Mesodermal cell (in vitro differentiated cells): Measurements from ENCODE around the gene RSRC1.
"Not testable (repeated sequence)": the region's sequence is repeated elsewhere in the genome, so short reads cannot be mapped to it uniquely, and the experiment has no call there.

Experiments
- H3K27ac ChIP-seq: 2 replicates; pipeline ENCODE4 v1.7.0; 2013; ENCODE audit warnings: mild to moderate bottlenecking, low read depth, low read length, moderate library complexity; ENCODE audit not compliant: severe bottlenecking
- H3K36me3 ChIP-seq: 2 replicates; pipeline ENCODE4 v1.7.1; 2013; ENCODE audit warnings: mild to moderate bottlenecking, low read length, moderate library complexity; ENCODE audit not compliant: control insufficient read depth, insufficient read depth
- H3K4me1 ChIP-seq: one replicate; pipeline ENCODE4 v1.7.1; 2013; ENCODE audit warnings: mild to moderate bottlenecking, low read length; ENCODE audit not compliant: insufficient read depth, control insufficient read depth, poor library complexity, severe bottlenecking
- H3K4me3 ChIP-seq: 2 replicates; pipeline ENCODE4 v1.7.0; 2013; ENCODE audit warnings: low read length, control low read depth, mild to moderate bottlenecking; ENCODE audit not compliant: insufficient read depth, poor library complexity, severe bottlenecking; ENCODE audit errors: extremely low read depth
- H3K9me3 ChIP-seq: 2 replicates; pipeline ENCODE4 v1.7.1; 2013; ENCODE audit warnings: mild to moderate bottlenecking, low read length, moderate library complexity; ENCODE audit not compliant: control insufficient read depth
- WGBS, 2 experiments: methylation state at CpG; one replicate each; pipeline ENCODE4 v1.1.5; 2013; ENCODE audit warnings: missing lambda C conversion rate in 2 of 2; ENCODE audit not compliant: insufficient coverage in 2 of 2; 5-methylcytosine and 5-hydroxymethylcytosine counted together

RSRC1 gene

DNA sequence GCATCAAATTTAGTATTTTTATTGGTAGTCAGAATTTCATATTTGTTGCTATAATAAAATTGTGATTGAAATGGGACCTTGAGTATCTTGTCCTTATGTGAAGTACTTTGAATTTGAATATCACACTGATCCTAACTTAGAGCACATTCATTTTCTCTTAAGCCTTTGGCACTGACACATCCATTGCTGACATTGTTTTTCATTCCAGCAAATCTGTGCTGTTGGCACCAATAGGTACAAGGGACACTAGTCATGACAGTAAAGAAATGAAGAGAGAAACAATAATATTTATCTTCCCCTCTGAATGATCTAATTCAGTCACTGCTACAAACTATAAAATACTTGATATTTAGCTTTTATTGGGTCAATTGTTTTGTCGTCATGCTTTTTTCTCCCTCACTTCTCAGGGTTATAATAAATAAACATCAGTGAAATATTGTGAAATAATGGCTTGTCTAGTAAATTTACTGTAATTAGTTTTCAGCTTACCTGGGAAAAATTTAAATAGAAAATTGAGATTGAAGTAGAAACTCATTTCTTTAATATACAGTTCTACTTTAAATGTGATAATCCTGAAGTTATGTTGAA, 294.3 kb downstream of the RSRC1 start:
- Histone ChIP-seq H3K36me3 (no peaks in the 10 kb centered on the region), H3K9me3 (no peaks in the 10 kb centered on the region), H3K4me1 (no peaks in the 10 kb centered on the region), H3K4me3 (no peak overlapping the region), H3K27ac (no peak overlapping the region)
- no CpG with 5 or more reads among the region's 1 CpG for WGBS, 2 experiments

DNA sequence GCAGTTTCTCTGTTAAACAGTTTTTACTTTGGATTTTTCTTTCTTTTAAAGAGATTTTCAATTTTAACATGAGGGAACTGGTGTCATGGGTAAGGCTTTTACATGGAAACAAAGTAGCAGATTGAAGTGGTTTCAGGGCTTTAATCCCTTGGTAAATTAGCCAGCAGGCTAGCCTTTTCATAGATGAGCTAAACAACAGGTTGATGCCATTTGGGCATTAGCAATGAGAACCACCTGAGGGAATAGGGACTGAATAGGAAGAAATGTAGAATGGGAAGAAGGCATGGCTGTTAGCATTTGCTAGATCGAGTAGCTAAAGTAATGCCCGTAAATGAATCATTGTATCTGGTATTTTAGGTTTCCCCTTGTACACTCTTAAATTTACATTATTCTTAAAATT, 295.6 kb downstream of the RSRC1 start:
- no peaks in the 10 kb centered on the region for H3K36me3 ChIP-seq
- no peak overlapping the region for H3K4me3 ChIP-seq
- no peaks in the 10 kb centered on the region for H3K4me1 ChIP-seq
- no peak overlapping the region for H3K27ac ChIP-seq
- no CpG with 5 or more reads among the region's 2 CpGs for WGBS, 2 experiments
- H3K9me3 ChIP-seq = no peaks in the 10 kb centered on the region

DNA sequence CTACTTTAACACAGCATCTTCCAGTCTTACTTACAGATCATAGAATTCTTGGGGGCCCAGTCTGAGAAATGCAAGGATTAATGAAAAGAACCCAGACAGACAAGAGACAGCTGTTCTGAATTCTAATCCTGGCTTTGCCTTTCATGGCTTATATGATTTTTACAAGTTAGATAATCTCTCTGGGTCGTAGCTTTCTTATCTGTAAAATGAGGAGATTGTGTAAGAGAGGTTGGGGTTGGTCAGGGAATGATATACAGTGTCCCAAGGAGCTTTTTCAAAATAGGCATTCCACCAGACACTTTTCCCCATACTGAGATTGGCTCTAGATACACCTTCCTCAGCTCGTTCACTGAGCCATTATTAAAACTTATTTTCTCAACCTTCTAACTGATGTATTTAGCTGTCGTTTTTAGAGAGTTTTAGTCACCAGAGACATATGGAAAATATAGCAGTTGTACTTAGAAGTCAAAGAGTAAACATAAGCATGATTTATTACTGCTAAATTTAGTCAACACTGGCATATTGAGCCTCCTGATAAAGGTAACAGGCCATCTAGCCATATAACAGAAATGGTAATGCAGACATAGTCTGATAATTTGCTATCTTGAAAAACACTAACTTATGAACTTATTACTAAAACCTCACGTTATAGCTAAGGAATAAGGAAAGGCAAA, 298.1 kb downstream of the RSRC1 start:
- H3K4me3 ChIP-seq = no peak overlapping the region
- no peak overlapping the region for H3K27ac ChIP-seq
- WGBS, 2 experiments = 100% methylated on average over 1 of the region's 4 CpGs; no CpG with 5 or more reads in 1 of the 2 experiments

DNA sequence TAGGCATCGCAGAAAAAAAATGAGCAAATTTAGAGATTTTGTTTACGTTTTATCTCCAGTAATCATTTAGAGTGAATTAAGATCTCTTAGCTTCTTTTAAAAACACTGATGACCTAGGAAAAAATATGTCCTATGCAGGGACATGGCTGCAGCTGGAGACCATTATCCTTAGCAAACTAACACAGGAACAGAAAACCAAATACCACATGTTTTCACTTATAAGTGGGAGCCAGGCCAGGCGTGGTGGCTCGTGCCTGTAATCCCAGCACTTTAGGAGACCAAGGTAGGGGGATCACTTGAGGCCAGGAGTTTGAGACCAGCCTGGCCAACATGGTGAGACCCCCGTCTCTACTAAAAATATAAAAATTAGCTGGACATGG, 298.6 kb downstream of the RSRC1 start:
- not testable (repeated sequence) for H3K27ac ChIP-seq, H3K9me3 ChIP-seq, H3K4me1 ChIP-seq, H3K4me3 ChIP-seq, H3K36me3 ChIP-seq
- WGBS, 2 experiments = 88 to 100% methylated on average over 2 of the region's 5 CpGs

More for the DNA sequence above, 298.1 kb downstream of the RSRC1 start:
- H3K36me3 ChIP-seq = no peaks in the 10 kb centered on the region
- no peaks in the 10 kb centered on the region for H3K9me3 ChIP-seq
- no peaks in the 10 kb centered on the region for H3K4me1 ChIP-seq

DNA sequence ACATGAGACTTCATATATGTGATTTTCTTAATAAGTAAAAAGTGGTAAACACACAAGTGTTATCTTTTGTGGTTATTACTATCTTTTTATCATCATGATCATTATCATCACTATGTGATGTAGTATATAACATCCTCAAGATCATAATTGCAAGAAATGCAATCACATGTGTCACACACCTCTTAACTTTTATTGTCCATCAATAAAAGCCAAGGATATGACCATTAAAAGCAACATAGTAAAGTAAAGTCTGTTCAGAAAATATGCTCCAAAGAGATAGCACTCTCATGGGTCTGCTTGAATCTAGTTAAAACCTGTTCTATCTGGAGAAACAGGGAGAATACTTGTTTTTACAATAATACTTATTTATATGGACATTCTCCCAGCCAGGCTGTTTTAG, 308.1 kb downstream of the RSRC1 start:
- H3K4me1 ChIP-seq = no peaks in the 10 kb centered on the region
- no peaks in the 10 kb centered on the region for H3K9me3 ChIP-seq
- no peak overlapping the region for H3K4me3 ChIP-seq
- H3K27ac ChIP-seq = no peak overlapping the region
- no peaks in the 10 kb centered on the region for H3K36me3 ChIP-seq

DNA sequence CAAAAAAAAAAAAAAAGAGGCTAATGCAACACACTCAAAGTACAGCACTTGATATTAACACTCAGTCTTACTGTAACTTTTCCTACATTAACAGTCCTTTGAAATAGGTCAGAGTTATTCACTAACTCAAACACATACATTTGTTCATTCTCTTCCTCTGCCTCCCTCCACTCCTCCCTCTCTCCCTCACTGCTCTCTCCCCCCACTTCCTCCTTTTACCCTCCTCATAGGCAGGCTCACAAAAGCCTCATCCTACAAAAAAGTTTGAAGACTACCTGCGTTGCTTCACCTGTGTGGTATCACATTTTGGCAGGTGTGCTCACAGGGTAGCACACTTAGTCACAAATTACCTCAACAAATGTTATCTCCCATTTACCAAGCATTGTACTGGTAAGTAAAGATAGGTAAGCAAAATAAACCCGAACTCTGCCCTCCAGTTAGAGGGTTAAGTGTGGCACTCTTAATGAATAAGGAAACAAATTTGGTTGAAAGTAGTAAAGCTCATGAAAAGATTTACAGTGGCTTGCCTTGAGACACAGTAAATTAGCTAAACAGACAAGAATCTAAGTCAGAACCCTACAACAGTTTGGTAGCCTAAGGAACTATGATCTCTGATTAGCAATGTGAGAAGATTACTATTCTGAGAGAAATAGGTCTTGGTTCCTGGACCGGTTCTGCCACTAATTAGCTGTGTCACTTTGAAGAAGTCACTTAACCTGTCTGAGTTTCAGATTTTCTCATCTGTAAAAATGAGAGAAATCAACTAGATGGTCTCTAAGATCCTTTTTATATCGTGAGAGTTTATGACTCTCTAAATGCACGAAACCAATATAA, 310.1 kb downstream of the RSRC1 start:
- 100% methylated on average over 1 to 2 of the region's 5 CpGs for WGBS, 2 experiments

DNA sequence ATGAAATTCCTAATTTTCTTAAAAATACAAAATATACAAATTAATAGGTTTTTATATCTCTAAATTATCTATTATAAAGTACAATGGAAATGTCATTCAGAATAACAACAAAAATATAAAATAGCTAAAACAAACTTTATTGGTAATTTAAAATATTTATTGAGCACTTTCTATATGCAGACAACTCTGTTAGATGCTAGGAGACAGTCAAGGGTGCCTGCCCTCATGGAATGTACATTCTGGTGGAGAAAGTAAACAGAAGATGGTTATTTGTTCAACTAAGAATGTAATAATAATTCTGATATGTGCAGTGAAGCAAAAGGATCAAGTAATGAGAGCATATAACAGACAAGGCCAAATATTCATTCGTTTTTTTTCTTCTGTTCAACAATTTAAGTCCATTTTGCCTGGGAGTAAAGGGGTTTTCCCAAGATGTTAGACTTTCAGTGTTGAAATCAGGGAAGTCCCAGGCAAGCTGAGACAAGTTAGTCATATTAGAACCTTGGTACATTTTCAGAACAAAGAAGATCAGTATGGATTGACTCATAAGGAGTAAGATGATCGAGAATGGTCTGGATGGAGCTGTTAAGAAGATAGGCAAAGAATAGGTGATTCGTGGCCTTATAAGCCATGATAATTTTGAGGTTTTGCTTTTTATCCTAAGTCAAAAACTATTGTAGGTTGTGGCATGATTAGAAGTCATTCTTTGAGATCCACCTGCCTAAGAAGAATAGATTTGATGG, 310.9 kb downstream of the RSRC1 start:
- no peaks in the 10 kb centered on the region for H3K4me1 ChIP-seq
- no peaks in the 10 kb centered on the region for H3K9me3 ChIP-seq
- no peak overlapping the region for H3K4me3 ChIP-seq
- 78 to 93% methylated on average over 2 to 3 of the region's 3 CpGs for WGBS, 2 experiments
- H3K27ac ChIP-seq = no peak overlapping the region
- H3K36me3 ChIP-seq = no peaks in the 10 kb centered on the region

More for the DNA sequence above, 310.1 kb downstream of the RSRC1 start:
- H3K4me1 ChIP-seq = no peaks in the 10 kb centered on the region
- no peaks in the 10 kb centered on the region for H3K36me3 ChIP-seq
- no peak overlapping the region for H3K27ac ChIP-seq
- H3K4me3 ChIP-seq = no peak overlapping the region
- H3K9me3 ChIP-seq = no peaks in the 10 kb centered on the region

DNA sequence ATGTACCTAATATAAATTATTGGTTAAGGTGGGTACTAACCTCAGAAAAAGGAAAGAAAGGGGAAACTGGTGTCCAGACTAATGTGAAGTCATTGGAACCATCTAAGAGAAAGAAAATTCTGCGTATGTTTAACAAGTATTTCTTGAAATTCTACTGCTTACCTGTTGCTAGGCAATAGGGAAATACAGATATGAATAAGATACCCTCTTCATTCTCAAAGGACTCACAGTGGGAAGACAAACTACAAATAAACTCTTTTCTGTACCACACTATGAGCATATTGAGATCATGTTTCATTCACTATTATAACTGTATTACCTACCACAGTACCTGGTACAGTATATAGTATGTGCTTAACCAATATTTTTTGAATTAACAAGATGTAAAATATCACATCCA, 320.6 kb downstream of the RSRC1 start:
- Histone ChIP-seq H3K4me3 (no peak overlapping the region), H3K4me1 (no peaks in the 10 kb centered on the region), H3K9me3 (no peaks in the 10 kb centered on the region), H3K36me3 (no peaks in the 10 kb centered on the region), H3K27ac (no peak overlapping the region)
- no CpG with 5 or more reads among the region's 1 CpG for WGBS, 2 experiments

DNA sequence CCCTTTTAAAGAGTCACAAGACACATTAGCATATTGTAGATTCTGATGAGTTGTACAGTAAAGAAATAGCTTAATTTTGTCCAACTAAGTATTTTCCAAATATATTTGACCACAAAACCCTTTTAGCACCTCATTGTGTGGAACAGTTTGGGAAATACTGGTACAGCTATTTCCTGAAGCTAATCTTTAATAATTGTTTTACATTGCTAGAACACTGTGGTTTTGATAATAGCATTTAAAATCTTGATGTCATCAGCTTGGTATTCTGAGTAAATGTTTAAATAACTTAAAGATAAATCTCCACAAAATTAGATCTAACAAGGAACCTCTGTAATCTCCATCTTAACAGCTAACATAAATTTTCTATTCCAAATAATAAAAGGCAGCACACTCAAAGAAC, 321.1 kb downstream of the RSRC1 start:
- H3K27ac ChIP-seq = no peak overlapping the region

DNA sequence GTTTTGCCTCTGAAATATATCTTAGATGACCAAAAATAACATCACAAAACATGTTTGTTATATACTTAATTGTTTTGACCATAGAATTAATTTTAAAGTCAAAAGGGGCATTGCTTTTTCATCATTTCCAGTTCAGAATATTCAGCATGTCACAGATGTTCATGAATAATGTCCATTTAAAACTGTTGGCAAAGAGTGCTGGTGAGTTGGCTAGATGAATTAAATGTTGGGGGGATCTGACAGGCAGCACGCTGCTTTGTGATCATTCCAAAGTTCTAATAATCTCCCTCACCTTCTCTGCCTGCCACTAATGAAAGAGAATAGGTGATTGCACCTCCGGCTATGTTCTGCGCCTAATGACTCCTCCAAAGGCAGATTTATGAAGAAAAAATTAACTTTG, 321.9 kb downstream of the RSRC1 start:
- H3K27ac ChIP-seq = no peak overlapping the region
- no peak overlapping the region for H3K4me3 ChIP-seq
- no CpG with 5 or more reads among the region's 3 CpGs for WGBS, 2 experiments

More for the DNA sequence above, 321.1 kb downstream of the RSRC1 start:
- Histone ChIP-seq H3K4me1 (no peaks in the 10 kb centered on the region), H3K9me3 (no peaks in the 10 kb centered on the region), H3K36me3 (no peaks in the 10 kb centered on the region), H3K4me3 (no peak overlapping the region)

More for the DNA sequence above, 321.9 kb downstream of the RSRC1 start:
- Histone ChIP-seq H3K36me3 (no peaks in the 10 kb centered on the region), H3K4me1 (no peaks in the 10 kb centered on the region), H3K9me3 (no peaks in the 10 kb centered on the region)
